SK-N-MC (cell line): ENCODE results near the gene ATP5F1E.
A peak's percentile ranks its signal among the peaks of the same experiment; 100 is the strongest.

Source experiments
- DNase-seq: peaks from one replicate; pipeline ENCODE4 v3.0.0-alpha.2; 2011; ENCODE audit warnings: low read depth, low spot score
- H3K27ac ChIP-seq: fragments of 200-600 bp; sonication (generic); 2 replicates; pipeline ENCODE4 v1.5.1; 2016; ENCODE audit warnings: mixed run types
- H3K36me3 ChIP-seq: fragments of 200-600 bp; sonication (generic); 2 replicates; pipeline ENCODE4 v1.6.1; 2017; ENCODE audit warnings: antibody characterized with exemption, low read length, mixed read lengths; ENCODE audit not compliant: insufficient read depth
- H3K4me3 ChIP-seq: fragments of 200-600 bp; sonication (generic); 2 replicates; pipeline ENCODE4 v1.5.1; 2016
- H3K9ac ChIP-seq: fragments of 200-600 bp; sonication (generic); 2 replicates; pipeline ENCODE4 v1.8.0; 2017; ENCODE audit warnings: mixed run types, mixed read lengths; ENCODE audit not compliant: insufficient read length
- H3K9me3 ChIP-seq: fragments of 200-600 bp; sonication (generic); 2 replicates; pipeline ENCODE4 v1.6.1; 2017; ENCODE audit warnings: low read depth, mild to moderate bottlenecking, antibody characterized with exemption, low read length, moderate library complexity, mixed read lengths
- EZH2 ChIP-seq: fragments of 200-600 bp; sonication (generic); IDR thresholded peaks from one replicate; pipeline ENCODE4 v1.6.1; 2017; ENCODE audit warnings: antibody characterized with exemption
- FOXP2 ChIP-seq: optimal IDR thresholded peaks from 2 replicates; pipeline ENCODE3; 2011; ENCODE audit warnings: mild to moderate bottlenecking, moderate library complexity; ENCODE audit not compliant: insufficient read depth; ENCODE audit errors: extremely low read length, control extremely low read depth
- POLR2AphosphoS5 ChIP-seq: IDR thresholded peaks from 2 replicates; pipeline ENCODE4 v1.6.1; 2012; ENCODE audit warnings: mild to moderate bottlenecking, low read depth, low read length, borderline replicate concordance

The ATP5F1E gene

DNA sequence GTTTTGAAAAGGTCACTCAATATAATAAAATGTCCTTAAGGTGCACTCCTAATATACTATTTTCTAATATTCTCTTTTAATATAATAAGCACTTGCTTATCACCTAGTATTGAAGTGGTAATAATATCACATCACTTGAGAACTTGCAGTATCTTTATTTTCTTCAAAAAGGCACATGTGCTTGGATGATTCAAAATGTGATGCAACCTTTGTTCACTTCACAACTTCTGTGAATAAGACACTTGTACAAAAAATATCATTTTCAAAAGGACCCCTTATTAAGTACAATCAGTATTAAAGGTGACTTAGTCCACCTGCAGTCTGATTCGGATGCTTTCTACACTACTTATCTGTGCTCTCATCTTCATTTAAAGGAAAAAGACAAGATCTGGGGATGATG, 7.1 kb upstream of the ATP5F1E start:
- Histone ChIP-seq H3K4me3 (peak overlapping the region; percentile 97; the same call in 1 of the 2 replicates), H3K9ac (peak overlapping the region; percentile 60), H3K9me3 (no peaks in the 10 kb centered on the region), H3K36me3 (peaks cover 60% of the 10 kb centered on the region), H3K27ac (peak overlapping the region; percentile 51; the same call in 1 of the 2 replicates)
- no peak for DNase-seq
- TF ChIP-seq EZH2 (no peak), POLR2AphosphoS5 (no peak), FOXP2 (no peak)

DNA sequence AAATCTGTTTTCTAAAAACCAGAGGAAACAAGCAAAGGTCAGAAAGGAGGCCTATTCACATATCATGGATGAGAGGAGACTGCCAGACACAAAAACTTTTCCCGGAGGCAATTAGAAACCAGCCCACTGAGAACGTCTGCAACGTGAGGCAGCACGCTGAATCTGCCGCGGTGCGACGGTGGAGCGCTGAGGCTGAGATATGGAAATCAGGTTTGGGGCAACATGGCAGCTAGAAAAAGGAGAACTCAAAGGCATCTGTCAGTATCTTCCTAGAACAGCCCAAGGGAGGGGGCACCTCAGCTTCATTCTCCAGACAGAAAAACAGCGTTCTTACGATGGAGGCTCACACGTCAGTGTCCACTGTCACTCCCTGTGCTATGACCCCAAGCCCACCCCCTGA, 5.3 kb upstream of the ATP5F1E start:
- TF ChIP-seq EZH2: no peak
- TF ChIP-seq FOXP2: no peak
- TF ChIP-seq POLR2AphosphoS5: no peak
- no peak for DNase-seq
- peaks cover 68% of the 10 kb centered on the region for H3K36me3 ChIP-seq
- no peak overlapping the region for H3K4me3 ChIP-seq
- no peaks in the 10 kb centered on the region for H3K9me3 ChIP-seq
- no peak overlapping the region for H3K9ac ChIP-seq
- H3K27ac ChIP-seq: no peak overlapping the region

DNA sequence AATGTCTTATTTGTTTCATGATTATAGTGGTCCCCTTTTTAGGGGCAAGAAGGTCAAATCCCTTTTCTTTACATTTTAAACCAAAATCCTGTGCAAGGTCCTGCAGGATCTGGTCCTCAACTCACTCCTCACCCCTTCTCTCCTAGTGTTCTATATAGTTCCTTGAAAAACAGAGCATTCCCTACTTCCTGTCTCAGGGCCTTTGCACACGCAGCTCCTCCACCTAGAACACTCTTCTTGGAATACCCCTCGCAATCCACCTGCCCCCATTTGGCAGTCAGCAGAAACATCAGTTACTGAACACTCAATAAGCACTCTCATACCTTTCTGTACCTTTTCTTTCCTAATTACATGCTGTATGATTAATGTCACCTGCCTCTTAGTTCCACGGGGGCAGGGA, 3.2 kb upstream of the ATP5F1E start:
- no peak for DNase-seq
- peaks cover 67% of the 10 kb centered on the region for H3K36me3 ChIP-seq
- no peaks in the 10 kb centered on the region for H3K9me3 ChIP-seq
- no peak overlapping the region for H3K9ac ChIP-seq
- H3K27ac ChIP-seq: no peak overlapping the region
- no peak overlapping the region for H3K4me3 ChIP-seq
- no peak for TF ChIP-seq EZH2
- no peak for TF ChIP-seq POLR2AphosphoS5
- no peak for TF ChIP-seq FOXP2

DNA sequence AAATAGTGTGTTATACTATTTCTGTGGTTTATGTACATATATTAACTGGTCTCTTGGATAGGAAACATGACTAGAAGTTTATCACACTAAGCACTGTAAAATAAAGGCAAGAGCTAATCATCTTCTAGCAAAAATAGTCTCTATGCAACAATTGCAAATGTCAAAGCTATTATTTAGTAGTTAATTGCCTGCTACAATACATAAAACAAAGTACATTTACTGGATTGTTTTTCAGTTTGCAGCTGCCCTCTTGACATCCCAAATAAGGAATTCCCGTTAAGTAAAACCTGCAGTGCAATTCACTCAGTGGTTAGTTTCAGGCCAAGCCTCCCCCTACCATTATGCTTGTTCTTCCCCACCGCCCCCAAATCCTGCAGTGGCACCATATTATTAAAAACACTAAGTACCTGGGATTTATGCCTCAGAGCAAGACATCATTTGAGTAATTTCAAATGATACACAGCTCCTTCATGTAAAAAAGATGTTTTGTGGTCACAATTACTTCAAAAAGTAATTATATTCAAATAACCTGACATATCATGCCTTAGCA, 1.6 kb upstream of the ATP5F1E start:
- no peak for TF ChIP-seq POLR2AphosphoS5
- TF ChIP-seq EZH2: no peak
- TF ChIP-seq FOXP2: no peak
- DNase-seq: no peak
- Histone ChIP-seq H3K9ac (no peak overlapping the region), H3K4me3 (no peak overlapping the region), H3K36me3 (peaks cover 75% of the 10 kb centered on the region), H3K27ac (peak overlapping the region; percentile 64; the same call in 1 of the 2 replicates), H3K9me3 (no peaks in the 10 kb centered on the region)

DNA sequence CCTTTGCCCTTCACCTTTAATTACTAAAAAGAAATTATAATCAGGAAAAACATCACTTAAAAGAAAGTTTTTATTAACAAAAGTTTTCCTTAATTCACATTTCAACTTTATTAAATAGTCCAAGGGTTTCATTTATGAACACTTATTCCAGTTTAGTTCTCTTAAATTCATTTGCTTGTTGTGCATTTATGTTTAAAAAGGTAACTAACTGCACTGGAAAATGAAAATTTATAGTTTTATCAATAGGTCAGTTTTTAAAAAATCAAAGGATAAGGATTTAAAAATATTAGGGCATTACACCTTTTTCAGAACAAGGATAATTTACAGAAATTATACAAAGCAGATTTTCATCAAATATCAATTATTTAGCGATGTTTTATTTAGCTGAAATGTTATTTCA, 958 bp upstream of the ATP5F1E start:
- no peak for DNase-seq
- Histone ChIP-seq H3K9me3 (no peaks in the 10 kb centered on the region), H3K9ac (peak overlapping the region; percentile 83), H3K36me3 (peaks cover 75% of the 10 kb centered on the region), H3K27ac (peak overlapping the region; percentile 64), H3K4me3 (peak overlapping the region; percentile 91)
- TF ChIP-seq FOXP2 (no peak), EZH2 (no peak), POLR2AphosphoS5 (no peak)

DNA sequence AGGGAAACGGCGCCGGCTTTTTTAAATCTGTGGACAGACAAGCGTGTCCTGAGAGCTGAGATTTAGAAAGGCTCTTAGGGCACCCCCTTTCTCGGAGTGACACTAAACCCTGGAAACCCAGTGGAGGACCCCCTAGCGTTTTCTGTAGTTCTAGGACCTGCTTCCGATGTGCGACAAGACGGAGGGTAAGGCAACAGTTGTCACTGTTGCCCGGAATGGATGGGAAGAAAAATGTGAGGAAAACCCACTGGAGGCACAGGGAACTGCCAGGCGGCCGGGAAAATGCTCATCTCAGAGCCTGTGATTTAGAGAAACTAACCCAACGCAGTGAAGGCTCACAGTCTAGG, 551 bp upstream of the ATP5F1E start:
- Histone ChIP-seq H3K27ac (peak overlapping the region; percentile 64), H3K36me3 (peaks cover 75% of the 10 kb centered on the region), H3K9me3 (no peaks in the 10 kb centered on the region), H3K4me3 (peak overlapping the region; percentile 91), H3K9ac (peak overlapping the region; percentile 83)
- no peak for TF ChIP-seq FOXP2
- TF ChIP-seq EZH2: no peak
- TF ChIP-seq POLR2AphosphoS5: no peak
- DNase-seq: no peak

DNA sequence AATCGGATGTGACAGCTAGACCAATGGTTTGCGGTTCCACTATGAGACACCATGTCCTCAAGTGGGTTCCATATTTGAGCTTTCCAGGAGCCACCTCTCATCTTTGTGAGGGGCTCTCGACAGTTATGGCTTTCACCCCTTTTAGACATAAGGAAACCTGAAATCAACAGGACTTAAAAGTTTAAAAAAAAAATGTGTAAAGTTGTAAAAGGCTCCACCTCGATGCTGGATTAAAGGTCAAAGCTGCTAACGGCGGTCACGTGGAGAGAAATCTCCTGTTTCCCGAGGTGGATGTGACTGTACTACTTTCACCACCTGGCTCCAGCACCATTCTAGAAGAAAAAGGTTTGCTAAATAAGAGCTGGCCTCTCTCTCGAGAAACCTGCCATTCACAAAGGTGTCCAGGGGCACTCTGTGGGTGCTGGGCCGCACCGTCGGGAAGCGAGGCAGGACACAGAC, 542 bp downstream of the ATP5F1E start:
- TF ChIP-seq FOXP2 (no peak), POLR2AphosphoS5 (no peak), EZH2 (no peak)
- H3K4me3 ChIP-seq: peak overlapping the region; percentile 91
- H3K9ac ChIP-seq: peak overlapping the region; percentile 94
- no peaks in the 10 kb centered on the region for H3K9me3 ChIP-seq
- H3K36me3 ChIP-seq: peaks cover 75% of the 10 kb centered on the region
- peak overlapping the region; percentile 50 for H3K27ac ChIP-seq
- DNase-seq: no peak

DNA sequence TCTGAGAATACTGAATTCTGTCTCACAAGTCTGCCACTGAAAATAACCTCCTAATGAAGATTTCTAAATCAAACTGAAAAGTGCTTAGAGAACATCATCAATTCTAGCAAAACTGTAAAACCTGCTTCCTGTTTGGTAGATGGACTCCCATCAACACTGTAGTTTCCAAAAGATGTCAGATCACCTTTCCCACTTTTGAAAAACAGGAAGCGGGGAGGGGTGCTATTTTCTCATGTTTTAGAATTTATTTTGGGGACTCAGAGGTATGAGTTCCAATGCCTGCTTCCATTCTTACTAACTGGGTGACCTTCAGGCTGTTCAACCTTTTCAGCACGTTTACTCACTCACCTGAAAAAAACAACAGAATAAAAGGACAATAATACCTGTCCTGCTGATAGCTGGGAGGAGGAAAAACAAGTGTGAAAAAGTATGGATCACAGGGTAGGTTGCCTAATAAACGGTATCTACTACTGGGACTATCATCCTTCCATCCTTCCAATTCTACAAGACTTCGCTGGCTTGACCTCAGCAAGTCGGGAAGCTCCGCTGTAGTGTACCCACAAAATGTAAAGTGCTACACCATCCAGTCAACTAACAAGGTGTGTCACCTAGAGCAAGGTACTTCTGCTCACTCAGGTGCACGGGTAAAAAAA, 1.1 kb downstream of the ATP5F1E start:
- H3K4me3 ChIP-seq: peak overlapping the region; percentile 91
- no peak for DNase-seq
- no peaks in the 10 kb centered on the region for H3K9me3 ChIP-seq
- no peak overlapping the region for H3K27ac ChIP-seq
- H3K36me3 ChIP-seq: peaks cover 75% of the 10 kb centered on the region
- H3K9ac ChIP-seq: peak overlapping the region; percentile 94
- no peak for TF ChIP-seq FOXP2
- no peak for TF ChIP-seq EZH2
- no peak for TF ChIP-seq POLR2AphosphoS5

DNA sequence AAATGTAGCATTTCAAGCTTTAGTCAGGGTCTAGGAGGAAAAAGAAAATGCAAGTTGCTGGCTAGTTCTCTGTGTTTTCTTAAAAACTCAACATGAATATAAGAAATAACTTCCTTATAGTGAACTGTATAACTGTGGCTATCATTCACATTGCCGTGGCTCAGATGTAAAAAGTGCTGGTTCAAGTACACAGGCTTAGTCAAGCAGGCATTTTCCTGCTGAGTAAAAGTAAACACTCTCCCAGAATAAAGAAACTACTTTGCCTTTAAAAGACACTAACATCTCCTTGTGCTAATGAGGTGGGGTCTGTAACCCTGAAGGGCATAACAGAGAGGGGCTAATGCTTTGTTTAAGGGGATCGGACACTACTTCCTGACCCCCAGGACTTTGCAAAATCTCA, 3.3 kb downstream of the ATP5F1E start:
- H3K9ac ChIP-seq: peak overlapping the region; percentile 94

More for the DNA sequence above, 3.3 kb downstream of the ATP5F1E start:
- Histone ChIP-seq H3K36me3 (peaks cover 77% of the 10 kb centered on the region), H3K9me3 (no peaks in the 10 kb centered on the region), H3K4me3 (no peak overlapping the region; the same call in 1 of the 2 replicates), H3K27ac (no peak overlapping the region)
- TF ChIP-seq EZH2 (no peak), FOXP2 (no peak), POLR2AphosphoS5 (no peak)
- no peak for DNase-seq
